CD4-positive, alpha-beta T cell (primary cell): ENCODE data around the gene PCDHGA4. TPM values are rescaled to one million over a fixed set of nuclear protein-coding genes. Genes with fewer than 3 reads are reported as not detected.
"Not testable (repeated sequence)": the region's sequence is repeated elsewhere in the genome, so short reads cannot be mapped to it uniquely, and the experiment has no call there.

Experiments used
- ATAC-seq: fragments of 200-7000 bp; cut with Tn5 transposase; one replicate; pipeline ENCODE4 v1.10.0; 2022; ENCODE audit warnings: mild to moderate bottlenecking; ENCODE audit not compliant: poor library complexity
- CTCF ChIA-PET: fragments of 350-600 bp; sonication (Branson Sonifier 250); formaldehyde crosslinking; loops from one replicate; lab custom pipeline; 2021; ENCODE audit warnings: antibody characterized with exemption, inconsistent platforms; lab: Charles Lee
- POLR2A ChIA-PET: fragments of 350-600 bp; sonication (Branson Sonifier 250); formaldehyde crosslinking; loops from one replicate; lab custom pipeline; 2021; ENCODE audit warnings: antibody characterized with exemption, inconsistent platforms; lab: Charles Lee
- DNase-seq, 14 experiments: peaks; one replicate each; pipeline ENCODE4 v3.0.0-alpha.2; 2013 to 2020; ENCODE audit warnings: mixed read lengths in 2 of 14
- H3K27ac ChIP-seq, 2 donors: one replicate each; pipeline versions ENCODE4 v1.5.1 to v1.7.0; 2013; ENCODE audit warnings: low read length in 2 of 2, low read depth in 1 of 2, mild to moderate bottlenecking in 1 of 2
- H3K27me3 ChIP-seq, 2 experiments: 1 replicate in 1 of 2; 2 replicates in 1 of 2; pipeline versions ENCODE4 v1.6.1 to v1.7.0; 2013; ENCODE audit warnings: low read length in 2 of 2, control low read depth in 1 of 2, mild to moderate bottlenecking in 1 of 2, moderate library complexity in 1 of 2; ENCODE audit not compliant: insufficient read depth in 2 of 2, control insufficient read depth in 1 of 2
- H3K36me3 ChIP-seq: one replicate; pipeline ENCODE4 v1.6.1; 2013; ENCODE audit warnings: low read length, control low read depth; ENCODE audit not compliant: insufficient read depth
- H3K4me1 ChIP-seq: one replicate; pipeline ENCODE4 v1.6.1; 2013; ENCODE audit warnings: low read length, control low read depth; ENCODE audit not compliant: insufficient read depth
- H3K4me3 ChIP-seq: one replicate; pipeline ENCODE4 v1.5.1; 2013; ENCODE audit warnings: mild to moderate bottlenecking, low read length, moderate library complexity
- H3K9me3 ChIP-seq, 2 experiments: 1 replicate in 1 of 2; 2 replicates in 1 of 2; pipeline versions ENCODE4 v1.6.1 to v1.7.0; 2013; ENCODE audit warnings: low read length in 2 of 2, mild to moderate bottlenecking in 2 of 2, control low read depth in 1 of 2, moderate library complexity in 1 of 2; ENCODE audit not compliant: control insufficient read depth in 1 of 2, insufficient read depth in 1 of 2
- H3K27ac Mint-ChIP-seq: one replicate; pipeline ENCODE4 v1.8.0; 2020; ENCODE audit warnings: mixed read lengths
- H3K27me3 Mint-ChIP-seq: one replicate; pipeline ENCODE4 v1.8.0; 2021; ENCODE audit warnings: mixed read lengths
- H3K36me3 Mint-ChIP-seq: one replicate; pipeline ENCODE4 v1.8.0; 2021; ENCODE audit warnings: low read depth, mixed read lengths
- H3K4me1 Mint-ChIP-seq: one replicate; pipeline ENCODE4 v1.8.0; 2021; ENCODE audit warnings: low read depth, mixed read lengths
- H3K4me3 Mint-ChIP-seq: one replicate; pipeline ENCODE4 v1.8.0; 2020; ENCODE audit warnings: mild to moderate bottlenecking, mixed read lengths
- H3K9me3 Mint-ChIP-seq: one replicate; pipeline ENCODE4 v1.8.0; 2020; ENCODE audit warnings: mixed read lengths
- CTCF ChIP-seq: fragments of 200-600 bp; IDR thresholded peaks from one replicate; pipeline ENCODE4 v1.8.0; 2022; ENCODE audit warnings: antibody characterized with exemption, mild to moderate bottlenecking
- intact Hi-C, 2 experiments: fragments of 100-400 bp; cut with DNase I in 1 of 2; cut with micrococcal nuclease in 1 of 2; formaldehyde crosslinking; loops; one replicate each; pipeline versions ENCODE4 v1.15.1 to v1.9.0; 2023 to 2025; cut with DNase I, micrococcal nuclease
- total RNA-seq, 174 experiments: library from RNA in 2 of 174; stranded (reverse) in 2 of 174; gene quantifications; one replicate each; pipeline ENCODE4 v1.2.3 and lab custom pipeline; 2021 to 2026

PCDHGA4 gene
- total RNA-seq, 2 experiments from 2014 or later = 0.08 TPM

GRCh38 chr5:141392429-141393198, 37.8 kb downstream of the PCDHGA4 start, which contains the start of gene PCDHGA8:
TSS of gene PCDHGA8 (plus strand) at chr5:141392633. CDS start at chr5:141392814, 181 bp downstream.
- Mint-ChIP-seq H3K9me3 (peaks cover 19% of the 10 kb centered on the region), H3K4me1 (no peaks in the 10 kb centered on the region), H3K4me3 (no peak within 1 kb of the TSS), H3K36me3 (peaks cover 20% of the 10 kb centered on the region), H3K27me3 (peaks cover 85% of the 10 kb centered on the region), H3K27ac (no peak within 1 kb of the TSS)
- H3K4me1 ChIP-seq = no peaks in the 10 kb centered on the region
- ATAC-seq (no peak), DNase-seq (no peak)
- peaks cover 53 to 89% of the 10 kb centered on the region in 2 experiments for H3K27me3 ChIP-seq
- TF ChIP-seq CTCF = no peak
- CTCF ChIA-PET = interaction anchor here (0.9 to 1.0 kb wide), 2 partner anchors 23 to 171 kb away, joined by 3 to 4 read pairs; partner anchors contain the start of gene PCDHGB3
- H3K36me3 ChIP-seq = no peaks in the 10 kb centered on the region
- H3K27ac ChIP-seq = no peak within 1 kb of the TSS
- peaks cover 49 to 53% of the 10 kb centered on the region in 2 experiments for H3K9me3 ChIP-seq
- POLR2A ChIA-PET = no interaction called here
- intact Hi-C loops = no loop called here
- H3K4me3 ChIP-seq = no peak within 1 kb of the TSS

- H3K36me3 Mint-ChIP-seq = peaks cover 20% of the 10 kb centered on the region
- ATAC-seq (no peak), DNase-seq (no peak)
- Histone ChIP-seq H3K36me3 (no peaks in the 10 kb centered on the region), H3K9me3 (peaks cover 47 to 54% of the 10 kb centered on the region in 2 experiments), H3K4me1 (no peaks in the 10 kb centered on the region), H3K27me3 (peaks cover 53 to 87% of the 10 kb centered on the region in 2 experiments), H3K4me3 (no peak overlapping the region), H3K27ac (no peak overlapping the region)
- H3K27me3 Mint-ChIP-seq = peaks cover 86% of the 10 kb centered on the region
- CTCF ChIA-PET = no interaction called here
- no peak overlapping the region for H3K27ac Mint-ChIP-seq
- no peak for TF ChIP-seq CTCF
- POLR2A ChIA-PET = no interaction called here
- intact Hi-C loops = no loop called here
- H3K9me3 Mint-ChIP-seq = peaks cover 19% of the 10 kb centered on the region
- no peak overlapping the region for H3K4me3 Mint-ChIP-seq
- no peaks in the 10 kb centered on the region for H3K4me1 Mint-ChIP-seq
Observed at GRCh38 chr5:141393267-141393666, 38.4 kb downstream of the PCDHGA4 start.

GRCh38 chr5:141394401-141395187, 39.8 kb downstream of the PCDHGA4 start:
- H3K4me3 Mint-ChIP-seq, H3K27ac ChIP-seq, H3K36me3 ChIP-seq, H3K27ac Mint-ChIP-seq, POLR2A ChIA-PET, DNase-seq, intact Hi-C loops, H3K4me3 ChIP-seq, H3K4me1 ChIP-seq, ATAC-seq, H3K4me1 Mint-ChIP-seq: not testable (repeated sequence)
- Mint-ChIP-seq H3K36me3 (peaks cover 30% of the 10 kb centered on the region), H3K9me3 (peaks cover 15% of the 10 kb centered on the region), H3K27me3 (peaks cover 88% of the 10 kb centered on the region)
- H3K9me3 ChIP-seq = peaks cover 49 to 55% of the 10 kb centered on the region in 2 experiments
- CTCF ChIA-PET = interaction anchor here (1.0 to 1.3 kb wide), 2 partner anchors 13 to 163 kb away, joined by 3 read pairs; partner anchors contain the start of gene PCDHGB6
- H3K27me3 ChIP-seq = peaks cover 49 to 85% of the 10 kb centered on the region in 2 experiments
